NCI-H2107 (cell line): Measurements from ENCODE around the gene FOXK1.

ENCODE experiments used
- DNase-seq: peaks from one replicate; lab custom pipeline; 2025; lab: John Stamatoyannopoulos, UW

The FOXK1 gene

DNA sequence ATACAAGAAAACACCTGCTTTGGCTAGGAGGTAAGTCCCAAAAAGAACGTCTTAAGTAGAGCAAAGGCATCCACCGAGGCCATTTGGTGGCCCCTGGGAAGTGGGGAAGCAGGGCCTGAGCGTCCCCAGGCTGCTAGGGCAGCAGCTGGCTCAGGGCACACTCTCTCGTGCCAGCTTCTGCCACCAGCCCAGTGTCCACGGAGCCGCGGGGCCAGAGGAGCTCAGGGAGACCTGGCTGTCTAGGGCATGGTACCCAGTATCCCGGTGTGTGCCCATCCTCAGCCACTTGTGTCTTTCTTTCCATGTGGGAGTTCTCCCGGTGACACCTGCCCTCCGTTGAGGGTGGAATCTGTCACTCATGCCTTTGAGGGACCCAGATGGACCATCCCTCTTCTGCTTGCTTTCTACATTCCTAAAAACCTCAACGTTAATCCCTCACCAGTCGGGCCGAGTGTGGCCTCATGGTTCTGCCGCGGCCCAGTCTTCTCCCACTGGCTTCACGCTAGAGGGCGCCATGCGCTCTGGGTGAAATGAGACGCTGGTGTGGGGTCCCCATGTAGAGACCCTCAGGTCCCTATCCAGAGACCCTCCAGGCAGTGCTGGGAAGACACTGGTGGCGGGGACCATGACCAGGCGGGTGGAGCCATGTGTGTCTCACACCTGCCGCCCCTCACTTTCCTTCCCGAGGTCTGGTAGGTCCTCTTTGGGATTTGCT, 83.8 kb downstream of the FOXK1 start:
- DNase-seq = no peak

DNA sequence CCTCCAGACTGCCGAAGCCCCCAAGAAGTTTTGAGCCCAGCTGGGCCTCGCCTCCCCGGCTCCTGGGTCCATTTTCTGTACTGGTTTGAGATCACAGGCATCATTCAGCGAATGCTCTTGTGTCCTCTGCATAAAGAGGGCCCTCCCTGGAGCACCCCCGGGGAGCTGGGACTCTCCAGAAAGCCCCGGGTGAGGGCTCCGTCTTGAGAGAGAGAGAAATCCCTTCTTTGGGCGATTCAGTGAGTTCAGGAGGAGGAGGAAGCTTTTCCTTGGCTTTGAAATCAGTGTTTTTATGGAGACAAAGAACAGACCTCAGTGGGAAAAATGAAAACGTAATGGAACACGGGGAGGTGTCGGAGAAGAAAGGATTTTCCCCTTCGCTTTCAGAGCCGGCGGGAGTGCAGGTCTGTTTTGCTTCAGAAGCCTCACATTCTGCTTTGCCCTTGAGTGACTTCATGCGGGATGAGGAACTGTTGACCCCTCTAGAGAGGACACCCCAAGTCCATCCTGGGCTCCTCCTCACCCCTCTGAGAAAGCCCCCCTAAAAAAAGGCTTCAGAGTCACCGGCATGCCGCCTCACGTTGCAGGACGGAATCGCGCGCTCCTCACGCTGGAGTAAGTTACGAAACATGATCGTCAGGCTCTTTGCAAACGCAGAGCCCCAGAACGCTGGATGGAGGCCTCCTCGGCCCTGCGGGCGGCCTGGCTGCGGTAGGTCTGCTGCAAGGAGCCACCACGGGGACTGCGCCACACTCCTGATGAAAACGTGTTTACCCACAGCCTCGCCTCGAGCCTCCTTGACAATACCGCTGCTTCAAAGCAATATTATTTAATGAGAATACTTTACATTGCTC, 84.8 kb downstream of the FOXK1 start:
- no peak for DNase-seq

DNA sequence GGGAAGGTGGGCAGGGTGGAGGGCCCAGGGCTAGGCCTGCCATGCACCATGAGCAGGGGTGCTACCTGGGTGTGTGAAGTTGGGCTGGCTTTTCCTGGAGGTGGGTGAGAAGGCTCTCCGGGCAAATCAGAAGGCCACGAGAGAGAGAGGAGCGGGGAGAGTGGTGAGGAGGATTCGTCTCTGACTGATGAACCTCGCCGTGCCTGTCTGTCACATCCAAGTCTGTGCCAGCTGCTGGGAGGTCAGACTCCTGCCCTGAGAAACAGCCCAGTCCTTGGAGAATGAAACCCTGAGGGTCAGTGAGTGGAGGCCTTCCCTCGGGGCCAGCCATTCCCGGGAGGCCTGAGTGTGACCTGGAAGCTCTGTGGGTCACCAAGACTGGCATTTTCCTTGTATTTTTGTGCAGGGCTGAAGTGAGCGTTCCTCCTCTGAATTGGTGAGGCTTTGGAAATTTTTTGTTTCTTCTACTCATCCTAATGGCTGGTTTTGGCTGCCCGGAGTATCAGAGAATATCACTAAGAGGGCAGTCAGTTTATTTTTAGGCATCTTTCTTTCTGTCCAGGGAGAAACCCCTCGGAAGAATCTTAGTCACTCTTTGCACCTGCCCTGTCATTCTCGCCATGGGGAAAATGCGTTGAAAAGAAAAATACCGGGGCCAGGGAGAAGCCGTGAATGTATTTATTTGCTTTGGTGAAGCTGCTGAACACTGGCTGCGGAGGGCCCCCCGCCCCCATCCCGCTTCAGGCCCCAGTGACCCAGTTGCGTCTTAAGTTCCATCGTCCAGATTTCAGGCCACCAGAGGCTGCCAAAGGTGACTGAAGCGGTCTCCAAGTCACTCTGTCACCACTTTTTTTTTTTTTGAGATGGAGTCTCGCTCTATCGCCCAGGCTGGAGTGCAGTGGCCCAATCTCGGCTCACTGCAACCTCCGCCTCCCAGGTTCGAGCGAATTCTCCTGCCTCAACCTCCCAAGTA, 86.8 kb downstream of the FOXK1 start:
- DNase-seq = no peak

DNA sequence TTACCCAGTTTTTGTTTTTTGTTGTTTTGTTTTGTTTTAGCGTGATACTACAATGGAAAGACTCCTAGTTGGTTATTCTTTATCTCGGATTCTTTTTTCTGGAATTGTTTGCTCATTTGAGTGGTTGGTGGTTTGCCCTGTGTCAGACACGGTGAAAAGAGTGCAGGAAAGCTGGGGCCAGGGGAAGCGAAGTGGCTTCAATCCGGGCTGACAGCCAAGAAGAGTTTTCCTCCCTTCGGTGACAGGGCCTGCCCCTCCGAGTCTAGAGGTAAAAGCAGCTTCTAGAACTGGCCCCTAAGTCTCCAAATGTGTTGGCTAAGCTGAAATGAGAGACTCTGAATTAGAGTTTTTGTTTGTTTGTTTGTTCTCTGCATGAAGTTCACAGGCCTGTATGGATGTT, 87.7 kb downstream of the FOXK1 start:
- no peak for DNase-seq

DNA sequence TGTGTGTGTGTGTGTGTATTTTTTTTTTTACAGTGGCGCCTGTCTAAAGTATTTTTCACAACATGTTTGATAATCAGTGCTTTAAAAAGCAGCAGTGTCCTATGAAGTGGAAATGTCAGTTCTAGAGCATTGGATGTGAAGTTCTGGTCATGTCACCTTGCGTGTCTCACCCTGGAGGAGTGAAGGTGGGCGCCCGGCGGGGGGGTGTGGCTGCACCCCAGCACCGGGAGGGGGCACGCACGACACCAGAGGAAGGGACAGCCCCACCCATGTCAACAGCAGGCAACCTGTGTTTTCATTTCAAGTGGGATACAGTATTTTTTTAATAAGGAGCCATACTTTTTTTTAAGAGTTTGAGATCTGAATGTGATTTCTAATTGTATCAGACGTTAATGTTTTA, 88.8 kb downstream of the FOXK1 start:
- no peak for DNase-seq

DNA sequence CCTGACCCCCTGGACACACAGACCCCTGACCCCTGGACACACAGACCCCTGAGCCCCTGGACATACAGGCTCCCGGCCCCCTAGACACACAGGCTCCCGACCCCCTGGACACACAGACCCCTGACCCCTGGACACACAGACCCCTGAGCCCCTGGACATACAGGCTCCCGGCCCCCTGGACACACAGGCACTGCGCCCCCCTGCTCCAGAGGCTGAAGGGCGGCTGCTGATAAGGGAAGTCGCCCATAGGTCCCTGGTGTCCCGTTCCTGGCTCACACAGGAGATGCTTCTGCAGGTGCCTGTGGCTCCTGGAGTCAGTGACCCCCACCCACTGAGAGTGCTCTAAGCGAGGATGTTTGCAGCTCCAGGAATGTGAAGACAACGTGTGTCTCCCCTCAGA, 89.6 kb downstream of the FOXK1 start:
- no peak for DNase-seq

DNA sequence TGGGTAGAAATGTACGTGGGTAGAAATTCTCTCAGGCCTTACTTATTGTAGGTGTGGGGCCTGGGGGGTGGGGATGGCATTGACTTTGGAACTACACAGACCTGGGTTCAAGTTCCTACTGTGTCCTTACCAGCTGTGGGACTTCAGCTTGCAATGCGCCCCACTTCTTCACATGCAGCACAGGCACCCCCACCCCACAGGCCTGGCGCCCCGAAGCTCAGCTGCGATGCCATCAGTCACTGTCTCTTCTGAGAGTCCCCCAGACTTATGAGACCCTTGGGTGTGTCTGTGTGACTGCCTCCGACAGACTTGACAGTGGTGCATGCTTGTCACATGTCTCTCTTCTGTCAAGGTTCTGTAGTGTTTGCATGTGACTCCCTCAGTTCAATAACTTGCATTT, 90.2 kb downstream of the FOXK1 start:
- no peak for DNase-seq

DNA sequence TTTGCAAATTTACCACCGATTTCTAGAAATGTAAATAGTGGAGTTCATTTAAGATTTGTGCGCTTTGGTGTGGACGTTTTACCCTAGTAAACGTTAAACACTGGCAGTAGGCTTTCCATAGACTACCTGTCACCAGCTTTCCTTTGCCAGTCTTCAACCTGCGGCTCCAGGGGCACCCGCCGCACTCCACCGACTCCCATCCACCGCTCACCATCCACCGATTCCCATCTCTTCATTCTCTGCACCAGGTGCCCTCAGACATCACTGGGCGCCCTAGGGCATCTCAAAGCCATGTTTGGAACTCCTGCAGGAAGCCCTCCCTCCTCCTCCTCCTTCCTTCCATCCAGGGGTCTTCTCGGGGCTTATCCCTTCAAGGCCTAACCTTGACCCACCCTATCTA, 91.9 kb downstream of the FOXK1 start:
- no peak for DNase-seq

DNA sequence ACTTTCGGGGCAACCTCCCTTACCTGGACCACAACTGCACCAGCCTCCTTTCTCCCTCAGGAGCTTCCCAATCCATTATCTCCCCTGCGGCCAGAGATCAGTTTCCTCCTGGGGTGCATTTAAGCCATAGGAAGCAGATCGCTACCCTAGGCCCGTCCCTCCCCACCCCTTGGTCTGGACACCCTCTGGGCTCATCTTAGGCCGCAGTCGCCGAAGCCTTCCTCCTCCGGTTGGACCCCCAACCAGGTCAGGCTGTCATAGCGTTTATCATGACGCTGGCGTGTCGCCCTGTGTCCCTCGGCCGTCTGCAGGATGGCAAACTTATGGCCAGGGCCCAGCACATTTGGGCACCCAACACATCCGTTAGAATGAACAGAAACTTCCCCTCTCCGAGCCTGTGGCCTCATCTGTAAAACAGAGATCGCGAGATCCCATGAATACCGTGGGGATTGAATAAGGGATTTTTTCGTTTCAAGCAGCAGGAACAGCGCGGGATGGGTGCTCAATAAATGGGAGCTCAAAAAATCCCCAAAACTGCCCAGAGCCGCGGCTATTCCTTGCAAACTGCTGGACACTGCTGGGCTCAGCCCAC, 92.7 kb downstream of the FOXK1 start:
- no peak for DNase-seq

DNA sequence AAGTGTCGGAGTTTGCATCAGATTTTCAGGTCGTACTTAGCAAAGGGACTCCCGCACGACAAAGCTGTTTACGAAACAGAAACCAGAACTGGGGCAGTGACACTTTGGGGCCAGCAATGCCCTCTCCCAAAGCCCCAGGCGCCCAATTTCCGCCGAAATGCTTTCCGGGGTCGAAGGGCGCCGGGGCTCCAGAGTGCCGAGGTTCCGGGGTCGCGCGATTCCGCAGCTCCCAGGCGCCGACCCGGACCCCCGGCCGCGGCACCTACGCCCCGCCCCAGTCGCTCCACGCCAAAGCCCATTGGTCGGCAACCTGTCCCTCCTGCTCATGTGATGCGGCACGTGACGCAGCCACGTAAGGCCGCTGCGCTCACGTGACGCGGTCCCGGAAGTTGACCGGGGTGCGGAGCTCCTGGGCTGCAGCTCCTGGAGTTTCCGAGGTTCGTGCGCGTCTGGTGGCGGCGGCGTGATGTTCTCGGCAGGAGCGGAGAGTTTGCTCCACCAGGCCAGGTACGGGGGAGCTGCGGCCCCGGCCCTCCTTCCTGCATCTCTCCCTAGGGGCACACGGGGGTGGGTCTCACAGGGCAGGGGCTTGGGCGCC, 93.3 kb downstream of the FOXK1 start, which contains the start of gene AP5Z1:
Gene AP5Z1 (plus strand): TSS at position 374 of the 598 bp plus-strand sequence. CDS start 93 bp downstream, at position 467.
- peak; percentile 89 for DNase-seq

DNA sequence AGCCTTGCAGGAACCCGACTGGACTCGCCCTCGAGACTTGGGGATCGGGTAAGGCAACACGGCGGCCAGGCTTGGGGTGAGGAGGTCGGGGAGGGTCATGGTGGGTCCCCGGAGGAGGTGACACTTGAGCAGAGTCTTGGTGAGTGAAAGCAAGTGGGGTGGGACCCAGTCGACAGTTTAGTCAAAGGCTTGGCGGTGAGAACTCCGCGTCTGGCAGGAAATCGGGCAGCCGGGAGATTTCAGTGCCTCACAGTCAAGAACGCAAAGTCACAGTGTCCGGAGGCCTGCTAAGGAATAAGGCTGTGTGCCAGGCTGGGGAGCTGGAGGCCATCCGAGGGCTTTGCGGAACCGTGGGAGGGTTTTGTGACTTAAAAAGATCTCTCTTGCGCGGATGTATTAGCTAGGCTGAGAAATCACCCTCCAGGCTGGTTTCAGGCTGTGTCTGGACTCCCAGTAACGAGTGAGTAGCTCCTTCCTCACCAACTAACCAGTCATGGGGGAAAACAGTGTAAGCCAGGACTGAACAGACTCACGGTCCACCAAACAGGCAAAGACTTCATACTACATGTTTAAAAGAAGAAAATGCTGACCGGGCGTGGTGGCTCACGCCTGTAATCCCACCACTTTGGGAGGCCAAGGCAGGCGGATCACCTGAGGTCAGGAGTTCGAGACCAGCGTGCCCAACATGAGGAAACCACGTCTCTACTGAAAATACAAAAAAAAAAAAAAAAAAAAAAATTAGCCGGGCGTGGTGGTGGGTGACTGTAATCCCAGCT, 93.9 kb downstream of the FOXK1 start:
- DNase-seq = no peak

DNA sequence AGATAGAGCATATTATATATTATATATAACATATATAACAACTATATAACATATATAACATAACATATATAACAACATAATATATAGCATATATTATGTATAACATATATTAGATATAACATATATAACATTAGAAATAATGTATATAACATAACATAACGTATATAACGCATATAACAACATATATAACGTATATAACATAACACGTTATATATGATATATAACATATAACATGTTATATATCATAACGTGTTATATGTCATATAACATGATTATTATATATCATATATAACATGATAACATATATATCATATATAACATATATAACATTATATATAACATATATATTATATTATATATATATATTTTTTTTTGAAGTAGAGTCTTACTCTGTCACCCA, 97.0 kb downstream of the FOXK1 start:
- DNase-seq = no peak

DNA sequence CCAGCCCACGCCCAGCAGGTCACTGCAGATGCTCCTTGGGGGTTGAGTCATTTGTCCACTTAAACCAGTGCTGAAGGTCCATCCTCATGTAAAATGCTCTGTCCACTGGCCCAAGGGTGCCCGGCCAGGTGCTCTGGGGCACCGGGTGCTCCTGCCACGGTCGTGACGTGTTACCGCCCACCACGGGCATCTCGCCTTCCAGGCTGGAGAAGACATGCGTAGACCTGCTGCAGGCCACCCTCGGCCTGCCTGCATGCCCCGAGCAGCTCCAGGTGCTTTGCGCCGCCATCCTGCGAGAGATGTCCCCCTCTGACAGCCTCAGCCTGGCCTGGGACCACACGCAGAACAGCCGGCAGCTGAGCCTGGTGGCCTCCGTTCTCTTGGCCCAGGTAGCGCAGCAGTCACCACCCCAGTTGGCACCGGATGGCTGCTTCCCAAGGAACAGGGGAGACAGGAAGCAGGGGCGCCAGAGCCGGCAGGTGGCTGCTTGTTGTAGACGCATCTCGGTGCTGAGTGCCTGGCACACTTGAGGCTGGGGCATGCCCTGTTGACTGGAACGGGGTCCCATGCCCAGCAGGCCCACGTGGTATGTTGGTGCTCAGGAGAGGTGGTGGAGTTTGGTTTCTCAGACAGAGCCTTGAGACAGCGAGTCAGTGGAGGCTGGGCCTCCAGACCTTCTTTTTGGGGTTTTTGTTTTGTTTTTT, 99.4 kb downstream of the FOXK1 start:
- no peak for DNase-seq

DNA sequence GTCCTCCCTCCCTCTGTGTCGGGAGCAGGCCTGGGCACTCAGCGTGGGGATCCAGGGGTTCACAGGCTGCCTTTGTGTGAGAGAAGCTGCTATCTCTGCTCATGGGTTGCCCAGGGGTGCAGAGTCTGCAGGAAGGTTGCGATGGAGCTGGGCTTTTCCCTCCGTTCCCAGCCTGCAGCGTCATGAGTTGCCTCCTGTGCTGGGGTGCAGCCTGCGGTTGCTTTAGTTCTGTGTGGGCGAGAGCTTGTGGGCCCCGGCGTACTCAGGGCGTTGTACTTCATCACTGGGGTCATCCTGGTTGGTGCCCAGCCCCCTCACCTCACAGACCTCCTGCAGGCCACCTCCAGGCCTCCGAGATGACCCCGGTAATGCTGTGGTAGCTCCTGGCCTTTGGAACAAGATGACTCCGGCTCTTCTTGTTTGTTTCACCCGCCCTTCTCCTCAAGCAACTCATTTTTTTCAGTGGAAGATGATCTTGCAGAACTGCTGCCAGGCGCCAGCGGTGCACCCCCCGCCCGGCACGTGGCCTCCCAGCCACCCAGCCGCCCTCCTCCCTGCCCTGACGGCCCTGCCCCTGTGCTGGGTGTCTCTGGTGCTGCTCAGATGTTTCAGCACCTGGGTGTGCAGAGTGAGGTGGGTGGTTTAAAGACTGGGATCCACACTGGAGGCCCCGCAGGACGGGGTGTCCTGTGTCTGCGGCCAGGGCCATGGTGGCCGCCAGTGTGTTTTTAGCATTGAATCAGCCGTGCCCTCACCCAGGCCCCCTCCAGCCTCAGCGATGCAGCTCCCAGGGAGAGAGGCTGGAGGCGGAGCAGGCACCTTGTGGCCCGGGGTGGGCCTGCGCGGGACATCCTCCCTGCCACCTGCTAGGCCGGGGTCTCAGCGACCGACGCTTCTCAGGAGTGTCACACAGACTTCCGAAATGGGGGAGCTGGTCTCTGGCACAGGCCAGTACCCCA, 100.5 kb downstream of the FOXK1 start:
- DNase-seq = no peak

DNA sequence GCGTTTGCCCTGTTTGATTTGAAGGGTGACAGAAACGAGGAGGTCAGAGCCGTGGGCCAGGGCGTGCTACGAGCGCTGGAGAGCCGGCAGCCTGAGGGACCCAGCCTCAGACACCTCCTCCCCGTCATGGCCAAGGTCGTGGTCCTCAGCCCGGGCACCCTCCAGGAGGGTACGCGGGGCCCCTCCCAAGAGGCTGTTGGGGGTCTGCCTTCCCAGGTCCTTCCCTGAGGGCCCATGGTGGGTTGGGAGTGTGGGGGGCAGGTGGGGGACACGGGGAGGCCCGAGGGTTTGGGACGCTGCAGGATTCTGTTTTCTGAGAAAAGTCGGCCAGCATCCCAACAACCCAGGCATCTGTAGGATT, 101.2 kb downstream of the FOXK1 start:
- DNase-seq = no peak

DNA sequence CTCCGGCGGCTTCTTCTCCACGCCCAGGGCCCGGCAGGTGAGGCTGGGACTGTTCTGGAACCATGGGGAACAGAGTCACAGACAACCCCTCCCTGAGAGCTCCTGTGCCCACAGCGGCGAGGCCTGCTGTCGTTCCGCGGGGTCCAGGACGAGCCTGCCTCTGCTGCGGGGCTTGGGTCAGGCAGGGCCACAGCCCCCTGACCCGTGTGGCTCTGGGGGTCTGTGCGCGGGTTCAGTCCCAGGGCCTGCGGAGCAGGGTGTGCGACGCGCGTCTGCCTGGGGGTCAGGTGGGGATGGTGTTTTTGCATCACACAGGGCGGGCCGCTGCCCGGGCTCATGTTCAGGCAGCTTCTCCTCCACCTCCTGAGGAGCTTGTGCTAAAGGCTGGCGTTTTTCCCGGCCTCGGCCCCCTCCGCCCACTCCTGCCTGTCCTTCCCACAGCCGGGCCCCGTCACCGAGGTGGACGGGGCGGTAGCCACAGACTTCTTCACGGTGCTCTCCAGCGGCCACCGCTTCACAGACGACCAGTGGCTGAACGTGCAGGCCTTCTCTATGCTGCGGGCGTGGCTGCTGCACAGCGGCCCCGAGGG, 101.8 kb downstream of the FOXK1 start:
- DNase-seq = no peak

DNA sequence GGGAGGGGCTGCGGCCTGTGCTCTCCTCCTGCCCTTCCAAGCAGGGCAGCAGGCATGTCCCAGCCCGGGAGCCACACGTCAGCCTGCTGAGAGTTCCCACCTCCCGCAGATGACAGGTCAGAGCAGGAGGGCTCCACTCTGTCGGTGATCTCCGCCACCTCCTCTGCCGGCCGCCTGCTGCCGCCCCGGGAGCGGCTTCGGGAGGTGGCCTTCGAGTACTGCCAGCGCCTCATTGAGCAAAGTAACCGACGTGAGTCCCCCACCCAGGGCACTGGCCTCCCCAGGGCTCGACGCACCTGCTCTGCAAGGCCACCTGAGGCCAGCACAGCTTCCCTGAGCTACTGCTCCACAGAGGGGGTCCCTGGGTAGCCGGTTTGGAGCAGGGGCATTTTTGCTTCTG, 102.7 kb downstream of the FOXK1 start:
- DNase-seq = no peak

DNA sequence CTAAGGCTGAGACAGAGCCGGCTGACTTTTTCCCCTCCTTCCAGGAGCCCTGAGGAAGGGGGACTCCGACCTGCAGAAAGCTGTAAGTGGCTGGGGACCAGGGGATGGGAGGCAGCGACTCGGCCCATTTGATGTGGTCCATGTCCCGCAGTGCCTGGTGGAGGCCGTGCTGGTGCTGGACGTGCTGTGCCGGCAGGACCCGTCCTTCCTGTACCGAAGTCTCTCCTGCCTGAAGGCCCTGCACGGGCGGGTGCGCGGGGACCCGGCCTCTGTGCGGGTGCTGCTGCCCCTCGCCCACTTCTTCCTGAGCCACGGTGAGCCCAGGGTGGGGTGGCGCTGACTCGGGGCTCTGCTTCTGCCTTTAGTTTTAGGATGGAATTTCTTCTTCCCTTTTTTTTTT, 103.3 kb downstream of the FOXK1 start:
- no peak for DNase-seq

DNA sequence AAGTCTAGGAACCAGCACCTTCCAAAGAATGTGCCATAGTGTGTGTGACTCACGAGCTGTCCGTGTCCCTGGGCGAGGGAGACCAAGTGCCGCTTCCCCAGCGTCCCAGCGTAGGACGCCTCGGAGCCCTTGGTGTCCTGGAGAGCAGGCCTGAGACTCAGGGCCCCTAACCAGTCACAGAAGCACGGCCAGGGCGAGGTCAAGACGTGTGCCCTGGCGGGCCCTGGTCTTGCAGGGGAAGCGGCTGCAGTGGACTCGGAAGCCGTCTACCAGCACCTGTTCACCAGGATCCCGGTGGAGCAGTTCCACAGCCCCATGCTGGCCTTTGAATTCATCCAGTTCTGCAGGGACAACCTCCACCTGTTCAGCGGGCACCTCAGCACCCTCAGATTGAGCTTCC, 103.9 kb downstream of the FOXK1 start:
- no peak for DNase-seq
